HepG2 (cell line): Measurements from ENCODE around the gene ANO6. TPM values are rescaled to one million over a fixed set of nuclear protein-coding genes. Genes with fewer than 3 reads are reported as not detected.

Experiments used
- FOSL2 ChIP-seq: sonication (generic); formaldehyde crosslinking; IDR thresholded peaks from 2 replicates; pipeline ENCODE4 v1.4.0; 2020; ENCODE audit warnings: missing genetic modification reagents
- HES4 ChIP-seq: sonication (generic); formaldehyde crosslinking; IDR thresholded peaks from 2 replicates; pipeline ENCODE4 v1.9.0; 2021; ENCODE audit warnings: mild to moderate bottlenecking, missing genetic modification reagents, borderline replicate concordance
- KLF16 ChIP-seq, 2 experiments: sonication (generic) in 1 of 2; formaldehyde crosslinking in 1 of 2; IDR thresholded peaks; 2 replicates each; pipeline versions ENCODE4 v1.6.1 to v1.8.0; 2016 to 2023; ENCODE audit warnings: missing genetic modification reagents in 2 of 2, missing compliant biosample characterization in 1 of 2
- PITX1 ChIP-seq: sonication (generic); formaldehyde crosslinking; IDR thresholded peaks from 2 replicates; pipeline ENCODE4 v1.5.1; 2020; ENCODE audit warnings: mild to moderate bottlenecking, missing genetic modification reagents
- RELA ChIP-seq: sonication (generic); formaldehyde crosslinking; IDR thresholded peaks from 2 replicates; pipeline ENCODE4 v1.4.0; 2020; ENCODE audit warnings: missing genetic modification reagents
- RFXANK ChIP-seq: IDR thresholded peaks from 2 replicates; pipeline ENCODE4 v1.6.1; 2016
- ZFP90 ChIP-seq: sonication (generic); formaldehyde crosslinking; IDR thresholded peaks from 2 replicates; pipeline ENCODE4 v1.8.0; 2022; ENCODE audit warnings: missing genetic modification reagents, mild to moderate bottlenecking, inconsistent platforms, borderline replicate concordance
- ZNF432 ChIP-seq: sonication (generic); formaldehyde crosslinking; IDR thresholded peaks from 2 replicates; pipeline ENCODE4 v1.5.0; 2020; ENCODE audit warnings: missing genetic modification reagents, mild to moderate bottlenecking, borderline replicate concordance
- ZNF652 ChIP-seq: IDR thresholded peaks from 2 replicates; pipeline ENCODE4 v1.6.1; 2016; ENCODE audit warnings: low read depth, borderline replicate concordance
- polyA plus RNA-seq, 8 experiments: library from polyadenylated mRNA; depleted of rRNA in 3 of 8; stranded (reverse) in 7 of 8; unstranded in 1 of 8; fragments of >200 nt; fragmentation: Illumina TruSeq in 4 of 8; extraction: Trizol in 4 of 8; gene quantifications; 2 replicates each; pipeline versions ENCODE4 v1.2.1 to v1.2.3, GENCODE V29; 2011 to 2016; ENCODE audit warnings: low read depth in 4 of 8, missing spikeins in 1 of 8, mixed read lengths in 1 of 8; ENCODE audit not compliant: insufficient read depth in 1 of 8
- total RNA-seq, 5 experiments: library from RNA; depleted of rRNA; stranded (reverse); fragments of >200 nt; fragmentation: Illumina TruSeq; extraction: Trizol; gene quantifications; 2 replicates each; pipeline ENCODE4 v1.2.3, GENCODE V29; 2016; ENCODE audit warnings: low read depth in 1 of 5
- TF ChIP-seq, protein P1 (sequence below), 2 experiments: fragments of 450-650 bp in 1 of 2; sonication (generic) in 1 of 2; formaldehyde crosslinking in 1 of 2; IDR thresholded peaks; 2 replicates each; pipeline versions ENCODE4 v1.6.1 to v1.8.0; 2016 to 2022; ENCODE audit warnings: antibody characterized with exemption in 1 of 2, mild to moderate bottlenecking in 1 of 2, missing genetic modification reagents in 1 of 2
- TF ChIP-seq, protein P2 (sequence below): sonication (generic); formaldehyde crosslinking; IDR thresholded peaks from 2 replicates; pipeline ENCODE4 v1.5.0; 2020; ENCODE audit warnings: mild to moderate bottlenecking, missing genetic modification reagents, moderate library complexity
- TF ChIP-seq, protein P3 (sequence below): IDR thresholded peaks from 2 replicates; pipeline ENCODE4 v1.6.1; 2016; ENCODE audit warnings: missing compliant biosample characterization, missing genetic modification reagents, borderline replicate concordance
- TF ChIP-seq, protein P4 (sequence below): IDR thresholded peaks from 2 replicates; pipeline ENCODE4 v1.4.0; 2020; ENCODE audit warnings: mild to moderate bottlenecking, missing genetic modification reagents

ANO6 gene
- total and polyA plus RNA-seq, 2 of the 13 experiments (the other 11 are each of a cell fraction or from before 2014, with no cell fraction given): 37.8 to 57.1 TPM

DNA sequence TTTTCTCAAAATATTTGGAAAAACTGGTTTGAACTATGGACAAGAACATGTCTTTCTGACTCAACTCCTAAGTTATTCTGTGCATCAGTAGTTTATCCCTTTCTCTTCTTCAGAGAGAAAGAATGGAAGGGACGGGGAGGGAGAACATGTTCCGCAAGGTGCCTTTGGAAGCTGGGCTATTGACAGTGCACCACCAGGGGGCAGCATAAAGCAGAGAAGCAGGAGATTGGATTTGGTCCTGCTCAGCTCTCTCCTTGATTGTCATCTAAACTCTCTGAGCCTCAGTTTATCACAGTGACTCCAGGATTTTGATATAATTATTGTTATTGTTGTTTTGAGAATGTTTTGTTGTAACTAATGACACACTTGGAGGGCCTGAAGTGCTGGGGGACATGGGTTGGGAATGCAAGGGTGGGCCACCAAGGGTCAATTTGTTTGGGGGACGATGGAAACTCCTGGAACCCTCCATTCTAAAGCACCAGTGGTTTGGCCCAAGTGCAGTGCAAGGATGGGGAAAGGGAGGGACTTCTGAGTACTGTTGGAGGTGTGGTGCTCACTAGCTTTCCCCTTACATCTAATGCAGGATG, 45.3 kb upstream of the ANO6 start (continued):
- no peak for TF ChIP-seq RFXANK (CRISPR knock-in tag)
- no peak for TF ChIP-seq RELA (CRISPR knock-in tag)
- no peak for TF ChIP-seq PITX1 (CRISPR knock-in tag)
- TF ChIP-seq, protein P1, sequence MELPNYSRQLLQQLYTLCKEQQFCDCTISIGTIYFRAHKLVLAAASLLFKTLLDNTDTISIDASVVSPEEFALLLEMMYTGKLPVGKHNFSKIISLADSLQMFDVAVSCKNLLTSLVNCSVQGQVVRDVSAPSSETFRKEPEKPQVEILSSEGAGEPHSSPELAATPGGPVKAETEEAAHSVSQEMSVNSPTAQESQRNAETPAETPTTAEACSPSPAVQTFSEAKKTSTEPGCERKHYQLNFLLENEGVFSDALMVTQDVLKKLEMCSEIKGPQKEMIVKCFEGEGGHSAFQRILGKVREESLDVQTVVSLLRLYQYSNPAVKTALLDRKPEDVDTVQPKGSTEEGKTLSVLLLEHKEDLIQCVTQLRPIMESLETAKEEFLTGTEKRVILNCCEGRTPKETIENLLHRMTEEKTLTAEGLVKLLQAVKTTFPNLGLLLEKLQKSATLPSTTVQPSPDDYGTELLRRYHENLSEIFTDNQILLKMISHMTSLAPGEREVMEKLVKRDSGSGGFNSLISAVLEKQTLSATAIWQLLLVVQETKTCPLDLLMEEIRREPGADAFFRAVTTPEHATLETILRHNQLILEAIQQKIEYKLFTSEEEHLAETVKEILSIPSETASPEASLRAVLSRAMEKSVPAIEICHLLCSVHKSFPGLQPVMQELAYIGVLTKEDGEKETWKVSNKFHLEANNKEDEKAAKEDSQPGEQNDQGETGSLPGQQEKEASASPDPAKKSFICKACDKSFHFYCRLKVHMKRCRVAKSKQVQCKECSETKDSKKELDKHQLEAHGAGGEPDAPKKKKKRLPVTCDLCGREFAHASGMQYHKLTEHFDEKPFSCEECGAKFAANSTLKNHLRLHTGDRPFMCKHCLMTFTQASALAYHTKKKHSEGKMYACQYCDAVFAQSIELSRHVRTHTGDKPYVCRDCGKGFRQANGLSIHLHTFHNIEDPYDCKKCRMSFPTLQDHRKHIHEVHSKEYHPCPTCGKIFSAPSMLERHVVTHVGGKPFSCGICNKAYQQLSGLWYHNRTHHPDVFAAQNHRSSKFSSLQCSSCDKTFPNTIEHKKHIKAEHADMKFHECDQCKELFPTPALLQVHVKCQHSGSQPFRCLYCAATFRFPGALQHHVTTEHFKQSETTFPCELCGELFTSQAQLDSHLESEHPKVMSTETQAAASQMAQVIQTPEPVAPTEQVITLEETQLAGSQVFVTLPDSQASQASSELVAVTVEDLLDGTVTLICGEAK (IDR thresholded peaks at IDR 0.05): no peak
- TF ChIP-seq, protein P1 (CRISPR knock-in tag; IDR thresholded peaks at IDR 0.05): no peak
- no peak for TF ChIP-seq ZFP90 (CRISPR knock-in tag)
- no peak for TF ChIP-seq HES4
- TF ChIP-seq, protein P2, sequence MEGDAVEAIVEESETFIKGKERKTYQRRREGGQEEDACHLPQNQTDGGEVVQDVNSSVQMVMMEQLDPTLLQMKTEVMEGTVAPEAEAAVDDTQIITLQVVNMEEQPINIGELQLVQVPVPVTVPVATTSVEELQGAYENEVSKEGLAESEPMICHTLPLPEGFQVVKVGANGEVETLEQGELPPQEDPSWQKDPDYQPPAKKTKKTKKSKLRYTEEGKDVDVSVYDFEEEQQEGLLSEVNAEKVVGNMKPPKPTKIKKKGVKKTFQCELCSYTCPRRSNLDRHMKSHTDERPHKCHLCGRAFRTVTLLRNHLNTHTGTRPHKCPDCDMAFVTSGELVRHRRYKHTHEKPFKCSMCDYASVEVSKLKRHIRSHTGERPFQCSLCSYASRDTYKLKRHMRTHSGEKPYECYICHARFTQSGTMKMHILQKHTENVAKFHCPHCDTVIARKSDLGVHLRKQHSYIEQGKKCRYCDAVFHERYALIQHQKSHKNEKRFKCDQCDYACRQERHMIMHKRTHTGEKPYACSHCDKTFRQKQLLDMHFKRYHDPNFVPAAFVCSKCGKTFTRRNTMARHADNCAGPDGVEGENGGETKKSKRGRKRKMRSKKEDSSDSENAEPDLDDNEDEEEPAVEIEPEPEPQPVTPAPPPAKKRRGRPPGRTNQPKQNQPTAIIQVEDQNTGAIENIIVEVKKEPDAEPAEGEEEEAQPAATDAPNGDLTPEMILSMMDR: peak; percentile 86
- peak; percentile 7; the same call in 1 of the 2 replicates for TF ChIP-seq FOSL2 (CRISPR knock-in tag)
- TF ChIP-seq, protein P3, sequence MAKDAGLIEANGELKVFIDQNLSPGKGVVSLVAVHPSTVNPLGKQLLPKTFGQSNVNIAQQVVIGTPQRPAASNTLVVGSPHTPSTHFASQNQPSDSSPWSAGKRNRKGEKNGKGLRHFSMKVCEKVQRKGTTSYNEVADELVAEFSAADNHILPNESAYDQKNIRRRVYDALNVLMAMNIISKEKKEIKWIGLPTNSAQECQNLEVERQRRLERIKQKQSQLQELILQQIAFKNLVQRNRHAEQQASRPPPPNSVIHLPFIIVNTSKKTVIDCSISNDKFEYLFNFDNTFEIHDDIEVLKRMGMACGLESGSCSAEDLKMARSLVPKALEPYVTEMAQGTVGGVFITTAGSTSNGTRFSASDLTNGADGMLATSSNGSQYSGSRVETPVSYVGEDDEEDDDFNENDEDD: no peak
- 0 out of 4 replicates have a peak, but pooled peaks of 1 of the 2 experiments have one; percentile 30 for TF ChIP-seq KLF16 (CRISPR knock-in tag; IDR thresholded peaks at IDR 0.05)
- TF ChIP-seq, protein P4, sequence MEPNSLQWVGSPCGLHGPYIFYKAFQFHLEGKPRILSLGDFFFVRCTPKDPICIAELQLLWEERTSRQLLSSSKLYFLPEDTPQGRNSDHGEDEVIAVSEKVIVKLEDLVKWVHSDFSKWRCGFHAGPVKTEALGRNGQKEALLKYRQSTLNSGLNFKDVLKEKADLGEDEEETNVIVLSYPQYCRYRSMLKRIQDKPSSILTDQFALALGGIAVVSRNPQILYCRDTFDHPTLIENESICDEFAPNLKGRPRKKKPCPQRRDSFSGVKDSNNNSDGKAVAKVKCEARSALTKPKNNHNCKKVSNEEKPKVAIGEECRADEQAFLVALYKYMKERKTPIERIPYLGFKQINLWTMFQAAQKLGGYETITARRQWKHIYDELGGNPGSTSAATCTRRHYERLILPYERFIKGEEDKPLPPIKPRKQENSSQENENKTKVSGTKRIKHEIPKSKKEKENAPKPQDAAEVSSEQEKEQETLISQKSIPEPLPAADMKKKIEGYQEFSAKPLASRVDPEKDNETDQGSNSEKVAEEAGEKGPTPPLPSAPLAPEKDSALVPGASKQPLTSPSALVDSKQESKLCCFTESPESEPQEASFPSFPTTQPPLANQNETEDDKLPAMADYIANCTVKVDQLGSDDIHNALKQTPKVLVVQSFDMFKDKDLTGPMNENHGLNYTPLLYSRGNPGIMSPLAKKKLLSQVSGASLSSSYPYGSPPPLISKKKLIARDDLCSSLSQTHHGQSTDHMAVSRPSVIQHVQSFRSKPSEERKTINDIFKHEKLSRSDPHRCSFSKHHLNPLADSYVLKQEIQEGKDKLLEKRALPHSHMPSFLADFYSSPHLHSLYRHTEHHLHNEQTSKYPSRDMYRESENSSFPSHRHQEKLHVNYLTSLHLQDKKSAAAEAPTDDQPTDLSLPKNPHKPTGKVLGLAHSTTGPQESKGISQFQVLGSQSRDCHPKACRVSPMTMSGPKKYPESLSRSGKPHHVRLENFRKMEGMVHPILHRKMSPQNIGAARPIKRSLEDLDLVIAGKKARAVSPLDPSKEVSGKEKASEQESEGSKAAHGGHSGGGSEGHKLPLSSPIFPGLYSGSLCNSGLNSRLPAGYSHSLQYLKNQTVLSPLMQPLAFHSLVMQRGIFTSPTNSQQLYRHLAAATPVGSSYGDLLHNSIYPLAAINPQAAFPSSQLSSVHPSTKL (CRISPR knock-in tag): 0 out of 2 replicates have a peak, but pooled peaks have one; percentile 12
- 0 out of 2 replicates have a peak, but pooled peaks have one; percentile 10 for TF ChIP-seq ZNF652 (CRISPR knock-in tag)
- TF ChIP-seq ZNF432 (CRISPR knock-in tag): no peak
